Left ventricle myocardium inferior (tissue), 1 donor: Measurements from ENCODE around the gene SLC30A1. TPM values are rescaled to one million over a fixed set of nuclear protein-coding genes. Genes with fewer than 3 reads are reported as not detected.

Source experiments
- DNase-seq: peaks from one replicate; pipeline ENCODE4 v3.0.0-alpha.2; 2020
- H3K27ac ChIP-seq: fragments of 200-600 bp; replicated peaks from 2 replicates; pipeline ENCODE4 v1.8.0; 2021
- H3K27me3 ChIP-seq: fragments of 200-600 bp; 2 replicates; pipeline ENCODE4 v1.8.0; 2021; ENCODE audit warnings: low read depth
- H3K36me3 ChIP-seq: fragments of 200-600 bp; 2 replicates; pipeline ENCODE4 v1.8.0; 2021
- H3K4me1 ChIP-seq: fragments of 200-600 bp; 2 replicates; pipeline ENCODE4 v1.8.0; 2021
- H3K4me3 ChIP-seq: fragments of 200-600 bp; 2 replicates; pipeline ENCODE4 v1.8.0; 2021; ENCODE audit warnings: mild to moderate bottlenecking, moderate library complexity
- H3K9me3 ChIP-seq: fragments of 200-600 bp; replicated peaks from 2 replicates; pipeline ENCODE4 v1.8.0; 2021
- intact Hi-C: fragments of 100-400 bp; cut with micrococcal nuclease; formaldehyde crosslinking; loops from one replicate; pipeline ENCODE4 v1.11.0; 2022
- total RNA-seq: library from RNA; stranded (reverse); fragmentation: NEBNext Ultra II Directional; extraction: Animal tissue kit (Norgen Biotek cat#: 25700); gene quantifications from one replicate; pipeline ENCODE4 v1.2.1, GENCODE V29; 2021
- TF ChIP-seq, protein P1 (sequence below): fragments of 200-600 bp; IDR thresholded peaks from 2 replicates; pipeline ENCODE4 v1.8.0; 2021; ENCODE audit warnings: antibody characterized with exemption, mild to moderate bottlenecking, borderline replicate concordance
- donor health status: DM: no; HTN: yes; CAD: no; lungs with severe emphysema.

Gene SLC30A1
- total RNA-seq, 1 donor from 2014 or later = 11.5 TPM

DNA sequence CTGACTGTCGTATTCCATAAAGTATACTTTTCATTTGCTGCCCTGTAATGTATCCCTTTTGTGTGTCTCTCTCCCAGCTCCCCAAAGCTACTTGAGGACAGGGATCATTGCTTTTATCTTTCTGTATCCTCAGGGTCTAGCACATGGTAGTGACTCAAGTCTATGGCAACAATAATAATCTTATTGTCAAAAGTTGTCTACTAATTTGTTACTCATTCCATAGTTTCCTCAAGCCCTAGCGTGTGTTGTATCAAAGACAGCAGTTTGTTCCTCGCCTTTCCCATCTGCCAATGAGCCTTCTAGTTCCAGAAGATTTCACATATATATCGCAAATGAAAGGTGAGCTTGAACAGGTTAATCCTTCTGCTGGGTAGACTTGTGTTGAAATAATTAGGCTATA lies 9.8 kb upstream of the SLC30A1 start:
- H3K27ac ChIP-seq = no peak overlapping the region
- no peaks in the 10 kb centered on the region for H3K27me3 ChIP-seq
- intact Hi-C loops = no loop called here
- no peaks in the 10 kb centered on the region for H3K9me3 ChIP-seq
- TF ChIP-seq, protein P1, sequence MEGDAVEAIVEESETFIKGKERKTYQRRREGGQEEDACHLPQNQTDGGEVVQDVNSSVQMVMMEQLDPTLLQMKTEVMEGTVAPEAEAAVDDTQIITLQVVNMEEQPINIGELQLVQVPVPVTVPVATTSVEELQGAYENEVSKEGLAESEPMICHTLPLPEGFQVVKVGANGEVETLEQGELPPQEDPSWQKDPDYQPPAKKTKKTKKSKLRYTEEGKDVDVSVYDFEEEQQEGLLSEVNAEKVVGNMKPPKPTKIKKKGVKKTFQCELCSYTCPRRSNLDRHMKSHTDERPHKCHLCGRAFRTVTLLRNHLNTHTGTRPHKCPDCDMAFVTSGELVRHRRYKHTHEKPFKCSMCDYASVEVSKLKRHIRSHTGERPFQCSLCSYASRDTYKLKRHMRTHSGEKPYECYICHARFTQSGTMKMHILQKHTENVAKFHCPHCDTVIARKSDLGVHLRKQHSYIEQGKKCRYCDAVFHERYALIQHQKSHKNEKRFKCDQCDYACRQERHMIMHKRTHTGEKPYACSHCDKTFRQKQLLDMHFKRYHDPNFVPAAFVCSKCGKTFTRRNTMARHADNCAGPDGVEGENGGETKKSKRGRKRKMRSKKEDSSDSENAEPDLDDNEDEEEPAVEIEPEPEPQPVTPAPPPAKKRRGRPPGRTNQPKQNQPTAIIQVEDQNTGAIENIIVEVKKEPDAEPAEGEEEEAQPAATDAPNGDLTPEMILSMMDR = no peak
- H3K4me3 ChIP-seq = no peak overlapping the region
- H3K4me1 ChIP-seq = no peaks in the 10 kb centered on the region
- DNase-seq = no peak
- no peaks in the 10 kb centered on the region for H3K36me3 ChIP-seq

DNA sequence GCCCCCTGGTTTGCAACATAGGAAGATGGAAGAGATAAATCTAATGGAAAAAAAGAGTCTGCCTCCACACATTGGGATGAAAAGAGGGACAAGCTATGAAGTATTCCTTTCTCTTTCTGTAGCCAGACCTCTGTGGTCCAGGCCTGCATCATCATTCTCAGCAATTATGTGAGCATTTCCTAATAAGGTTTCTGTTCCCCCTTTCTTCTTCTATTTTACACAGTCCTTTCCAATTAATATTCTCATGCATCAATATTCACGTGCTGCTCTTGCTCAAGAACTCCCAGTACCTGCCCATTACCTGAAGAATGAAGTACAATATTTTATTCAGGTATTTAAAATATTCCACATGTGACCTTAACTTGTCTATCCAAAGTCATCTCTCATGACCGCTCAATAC lies 8.2 kb upstream of the SLC30A1 start:
- DNase-seq = no peak
- Histone ChIP-seq H3K36me3 (no peaks in the 10 kb centered on the region), H3K27ac (no peak overlapping the region), H3K27me3 (no peaks in the 10 kb centered on the region), H3K4me1 (peaks cover 2% of the 10 kb centered on the region), H3K4me3 (no peak overlapping the region), H3K9me3 (no peaks in the 10 kb centered on the region)
- TF ChIP-seq, protein P1 = no peak
- intact Hi-C loops = no loop called here

DNA sequence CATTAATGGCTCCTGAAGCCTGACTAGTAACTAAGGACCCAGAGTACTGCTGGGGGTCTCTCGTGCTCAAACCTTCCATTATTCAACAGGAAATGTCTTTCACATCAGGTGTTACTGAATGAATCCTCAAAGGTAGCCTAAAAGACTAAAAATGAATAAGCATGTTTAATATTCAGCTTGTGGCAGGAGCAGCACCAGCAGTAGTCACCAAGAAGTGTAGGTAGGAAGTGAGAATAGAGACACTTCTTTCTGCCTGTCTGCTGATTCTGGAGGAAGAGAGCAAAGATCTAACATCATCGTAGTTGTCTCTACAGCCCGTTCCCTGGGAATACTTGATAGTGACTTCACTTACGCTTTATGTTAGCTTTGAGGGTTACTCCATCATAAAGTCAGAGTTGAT lies 7.6 kb upstream of the SLC30A1 start:
- Histone ChIP-seq H3K27me3 (no peaks in the 10 kb centered on the region), H3K36me3 (no peaks in the 10 kb centered on the region), H3K4me1 (peaks cover 5% of the 10 kb centered on the region), H3K9me3 (no peaks in the 10 kb centered on the region), H3K27ac (no peak overlapping the region), H3K4me3 (no peak overlapping the region)
- no peak for DNase-seq
- TF ChIP-seq, protein P1 = no peak
- intact Hi-C loops = no loop called here

GRCh38 chr1:211583011-211583992 lies 4.3 kb upstream of the SLC30A1 start:
- Histone ChIP-seq H3K27ac (no peak overlapping the region), H3K4me3 (no peak overlapping the region), H3K4me1 (peaks cover 27% of the 10 kb centered on the region), H3K27me3 (no peaks in the 10 kb centered on the region), H3K36me3 (no peaks in the 10 kb centered on the region), H3K9me3 (no peaks in the 10 kb centered on the region)
- TF ChIP-seq, protein P1 = no peak
- intact Hi-C loops = no loop called here
- DNase-seq = no peak

- Histone ChIP-seq H3K4me1 (peaks cover 44% of the 10 kb centered on the region), H3K4me3 (no peak overlapping the region), H3K27ac (peak overlapping the region; percentile 99), H3K27me3 (no peaks in the 10 kb centered on the region), H3K9me3 (no peaks in the 10 kb centered on the region), H3K36me3 (no peaks in the 10 kb centered on the region)
- no peak for DNase-seq
- TF ChIP-seq, protein P1 = no peak
- intact Hi-C loops = no loop called here
Measured at GRCh38 chr1:211581526-211581925, 2.6 kb upstream of the SLC30A1 start.
